HG02610 (cell line): Measurements from ENCODE around the gene RPL36A.

Source experiments
- ATAC-seq: cut with Tn5 transposase; IDR thresholded peaks from one replicate; pipeline ENCODE4 v1.9.1; 2021; ENCODE audit warnings: mild to moderate bottlenecking, moderate library complexity; ENCODE audit not compliant: unreplicated experiment

Gene RPL36A

GRCh38 chrX:101391831-101392230, 1.0 kb downstream of the RPL36A start:
- no peak for ATAC-seq

GRCh38 chrX:101393530-101394305, 2.9 kb downstream of the RPL36A start:
- no peak for ATAC-seq

GRCh38 chrX:101394372-101394771, 3.6 kb downstream of the RPL36A start:
- ATAC-seq = no peak

GRCh38 chrX:101395789-101396188, 5.0 kb downstream of the RPL36A start:
- ATAC-seq = no peak

- no peak for ATAC-seq
These were observed 7.0 kb downstream of the RPL36A start for GRCh38 chrX:101397779-101398178.

- no peak for ATAC-seq
These were observed 7.9 kb downstream of the RPL36A start for GRCh38 chrX:101398694-101399093.

GRCh38 chrX:101399825-101400224, 9.0 kb downstream of the RPL36A start:
- no peak for ATAC-seq

- peak; percentile 7 for ATAC-seq
These were observed 16.4 kb downstream of the RPL36A start for GRCh38 chrX:101407167-101407747.

- peak; percentile 95 for ATAC-seq
These were observed 17.1 kb downstream of the RPL36A start, which contains the start of the genes GLA and HNRNPH2 for GRCh38 chrX:101407748-101408531. TSS of gene GLA (minus strand) at chrX:101407925. CDS start at chrX:101407903, 22 bp downstream. TSS of gene HNRNPH2 (plus strand) at chrX:101408222. CDS start at chrX:101411989, 3,767 bp downstream.

- ATAC-seq = no peak
These were observed 17.7 kb downstream of the RPL36A start for GRCh38 chrX:101408532-101408841.

- no peak for ATAC-seq
These were observed 18.2 kb downstream of the RPL36A start for GRCh38 chrX:101409043-101409442.

- ATAC-seq = no peak
These were observed 19.6 kb downstream of the RPL36A start for GRCh38 chrX:101410461-101410860.

GRCh38 chrX:101411984-101412383, 21.2 kb downstream of the RPL36A start:
- ATAC-seq = no peak

GRCh38 chrX:101415180-101416145, 24.7 kb downstream of the RPL36A start:
- ATAC-seq = peak; percentile 61

GRCh38 chrX:101416691-101417090, 25.9 kb downstream of the RPL36A start:
- no peak for ATAC-seq

- ATAC-seq = no peak
These were observed 26.4 kb downstream of the RPL36A start for GRCh38 chrX:101417190-101417589.

- ATAC-seq = peak; percentile 48
These were observed 27.4 kb downstream of the RPL36A start for GRCh38 chrX:101417981-101418841.

- ATAC-seq = no peak
These were observed 28.7 kb downstream of the RPL36A start for GRCh38 chrX:101419489-101419888.

- no peak for ATAC-seq
These were observed 37.1 kb downstream of the RPL36A start for GRCh38 chrX:101427954-101428353.

- ATAC-seq = peak; percentile 81
These were observed 39.1 kb downstream of the RPL36A start for GRCh38 chrX:101429934-101430333.
